Neuronal stem cell (in vitro differentiated cells): ENCODE results near the gene ARHGEF10L.

ENCODE experiments used
- DNase-seq: peaks from one replicate; pipeline ENCODE4 v3.0.0-alpha.2; 2013; ENCODE audit warnings: low spot score
- H2AFZ ChIP-seq: one replicate; pipeline ENCODE4 v1.6.1; 2013; ENCODE audit warnings: mild to moderate bottlenecking, low read length, inconsistent platforms
- H2AK5ac ChIP-seq: 2 replicates; pipeline ENCODE4 v1.6.1; 2013; ENCODE audit warnings: low read depth, mild to moderate bottlenecking, inconsistent platforms, low read length, moderate library complexity, mixed read lengths
- H2BK120ac ChIP-seq: 2 replicates; pipeline ENCODE4 v1.6.1; 2013; ENCODE audit warnings: low read depth, mild to moderate bottlenecking, inconsistent platforms, low read length, moderate library complexity, mixed read lengths
- H2BK12ac ChIP-seq: one replicate; pipeline ENCODE4 v1.6.1; 2013; ENCODE audit warnings: low read length, inconsistent platforms
- H2BK15ac ChIP-seq: 2 replicates; pipeline ENCODE4 v1.6.1; 2013; ENCODE audit warnings: mild to moderate bottlenecking, low read length, inconsistent platforms, mixed read lengths
- H2BK5ac ChIP-seq: one replicate; pipeline ENCODE4 v1.6.1; 2013; ENCODE audit warnings: inconsistent platforms, mild to moderate bottlenecking, low read length, moderate library complexity
- H3K14ac ChIP-seq: one replicate; pipeline ENCODE4 v1.6.1; 2013; ENCODE audit warnings: low read length, inconsistent platforms
- H3K18ac ChIP-seq: 2 replicates; pipeline ENCODE4 v1.6.1; 2013; ENCODE audit warnings: low read length, inconsistent platforms
- H3K23ac ChIP-seq: 2 replicates; pipeline ENCODE4 v1.6.1; 2013; ENCODE audit warnings: low read depth, mild to moderate bottlenecking, mixed read lengths, low read length, inconsistent platforms; ENCODE audit not compliant: poor library complexity
- H3K27ac ChIP-seq: replicated peaks from 3 replicates; pipeline ENCODE4 v1.5.1; 2013; ENCODE audit warnings: low read length, inconsistent platforms
- H3K27me3 ChIP-seq, 3 experiments: 2 replicates each; pipeline ENCODE4 v1.6.1; 2013; ENCODE audit warnings: low read length in 3 of 3, mild to moderate bottlenecking in 2 of 3, inconsistent platforms in 1 of 3, low read depth in 1 of 3, mixed read lengths in 1 of 3, moderate library complexity in 1 of 3; ENCODE audit not compliant: control insufficient read depth in 3 of 3, insufficient read depth in 3 of 3
- H3K36me3 ChIP-seq, 2 donors: replicated peaks in 1 of 2; 2 replicates each; pipeline ENCODE4 v1.6.1; 2013; ENCODE audit warnings: low read length in 2 of 2; ENCODE audit not compliant: control insufficient read depth in 2 of 2, insufficient read depth in 2 of 2
- H3K4ac ChIP-seq: 2 replicates; pipeline ENCODE4 v1.6.1; 2013; ENCODE audit warnings: inconsistent platforms, mild to moderate bottlenecking, low read length, moderate library complexity
- H3K4me1 ChIP-seq, 2 donors: 1 replicate in 1 of 2; 2 replicates in 1 of 2; pipeline ENCODE4 v1.6.1; 2013; ENCODE audit warnings: low read length in 2 of 2, low read depth in 1 of 2; ENCODE audit not compliant: control insufficient read depth in 2 of 2, insufficient read depth in 1 of 2
- H3K4me2 ChIP-seq: one replicate; pipeline ENCODE4 v1.6.1; 2013; ENCODE audit warnings: mild to moderate bottlenecking, low read length, inconsistent platforms; ENCODE audit not compliant: insufficient read depth, poor library complexity, severe bottlenecking
- H3K4me3 ChIP-seq, 2 donors: 2 replicates each; pipeline ENCODE4 v1.5.1; 2013; ENCODE audit warnings: low read length in 2 of 2, mild to moderate bottlenecking in 2 of 2, inconsistent platforms in 1 of 2, moderate library complexity in 1 of 2
- H3K79me1 ChIP-seq: one replicate; pipeline ENCODE4 v1.6.1; 2013; ENCODE audit warnings: low read depth, mild to moderate bottlenecking, inconsistent platforms, low read length, moderate library complexity
- H3K9ac ChIP-seq: one replicate; pipeline ENCODE4 v1.6.1; 2013; ENCODE audit warnings: mild to moderate bottlenecking, low read depth, low read length, inconsistent platforms; ENCODE audit not compliant: poor library complexity
- H3K9me3 ChIP-seq, 2 donors: replicated peaks in 1 of 2; 2 replicates each; pipeline versions ENCODE3 to v1.6.1; 2013; ENCODE audit warnings: low read length in 2 of 2, mild to moderate bottlenecking in 2 of 2, inconsistent platforms in 1 of 2, low read depth in 1 of 2, mixed read lengths in 1 of 2, moderate library complexity in 1 of 2; ENCODE audit not compliant: control insufficient read depth in 2 of 2, insufficient read depth in 1 of 2
- H4K8ac ChIP-seq: one replicate; pipeline ENCODE4 v1.6.1; 2013; ENCODE audit warnings: low read depth, mild to moderate bottlenecking, inconsistent platforms, low read length, moderate library complexity
- H4K91ac ChIP-seq: one replicate; pipeline ENCODE4 v1.6.1; 2013; ENCODE audit warnings: low read length, low read depth, mild to moderate bottlenecking, inconsistent platforms; ENCODE audit not compliant: poor library complexity
- WGBS, 2 donors: extraction: QIAGEN DNeasy Blood & Tissue Kit; methylation state at CpG; one replicate each; pipeline ENCODE4 v1.1.7; 2013; ENCODE audit warnings: missing lambda C conversion rate in 2 of 2, mixed read lengths in 1 of 2; ENCODE audit not compliant: insufficient read length in 2 of 2, insufficient replicate concordance in 1 of 2; ENCODE audit errors: extremely low coverage in 2 of 2; 5-methylcytosine and 5-hydroxymethylcytosine counted together

The ARHGEF10L gene

DNA sequence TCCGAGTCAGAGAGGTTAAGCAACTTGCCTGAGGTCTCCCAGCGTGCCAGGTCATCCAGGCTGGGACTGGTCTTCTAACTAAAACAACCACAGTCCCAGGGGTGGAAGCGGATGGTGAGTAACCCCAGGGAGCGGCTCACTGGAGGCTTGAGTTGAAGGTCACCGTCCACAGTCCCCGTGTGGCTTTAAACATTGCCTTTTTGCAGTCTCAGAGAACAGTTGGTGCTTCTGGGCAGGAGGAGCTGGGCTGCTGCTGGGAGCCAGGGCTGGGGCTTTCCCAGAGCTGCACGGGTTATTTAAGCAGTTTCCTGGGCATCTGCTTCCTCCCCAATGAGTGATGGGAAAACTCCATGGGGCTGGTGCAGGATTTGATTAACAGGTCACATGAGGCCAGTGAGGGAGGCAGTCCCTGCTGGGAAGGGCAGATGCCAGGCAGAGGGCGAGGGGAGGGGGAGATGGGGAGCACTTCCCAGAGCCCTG lies 12.3 kb downstream of the ARHGEF10L start:
- no peak overlapping the region for H3K4me3 ChIP-seq
- no peak overlapping the region for H4K91ac ChIP-seq
- H3K27me3 ChIP-seq, result no peaks in the 10 kb centered on the region
- H2BK12ac ChIP-seq, result no peak overlapping the region
- H2AK5ac ChIP-seq, result no peak overlapping the region
- no peak overlapping the region for H2BK120ac ChIP-seq
- H2BK15ac ChIP-seq, result no peak overlapping the region
- no peak overlapping the region for H3K14ac ChIP-seq
- WGBS, 2 donors, result no CpG with 5 or more reads among the region's 8 CpGs
- no peaks in the 10 kb centered on the region for H3K36me3 ChIP-seq
- no peaks in the 10 kb centered on the region for H3K9me3 ChIP-seq
- H3K9ac ChIP-seq, result no peak overlapping the region
- no peak for DNase-seq
- no peak overlapping the region for H2AFZ ChIP-seq
- peaks cover 4% of the 10 kb centered on the region for H3K79me1 ChIP-seq
- H3K4ac ChIP-seq, result no peak overlapping the region
- no peak overlapping the region for H2BK5ac ChIP-seq
- H3K27ac ChIP-seq, result no peak overlapping the region
- H3K4me2 ChIP-seq, result no peak overlapping the region
- H3K4me1 ChIP-seq, result peaks cover 15 to 21% of the 10 kb centered on the region in 2 donors
- H4K8ac ChIP-seq, result no peak overlapping the region
- H3K18ac ChIP-seq, result no peak overlapping the region
- no peak overlapping the region for H3K23ac ChIP-seq

DNA sequence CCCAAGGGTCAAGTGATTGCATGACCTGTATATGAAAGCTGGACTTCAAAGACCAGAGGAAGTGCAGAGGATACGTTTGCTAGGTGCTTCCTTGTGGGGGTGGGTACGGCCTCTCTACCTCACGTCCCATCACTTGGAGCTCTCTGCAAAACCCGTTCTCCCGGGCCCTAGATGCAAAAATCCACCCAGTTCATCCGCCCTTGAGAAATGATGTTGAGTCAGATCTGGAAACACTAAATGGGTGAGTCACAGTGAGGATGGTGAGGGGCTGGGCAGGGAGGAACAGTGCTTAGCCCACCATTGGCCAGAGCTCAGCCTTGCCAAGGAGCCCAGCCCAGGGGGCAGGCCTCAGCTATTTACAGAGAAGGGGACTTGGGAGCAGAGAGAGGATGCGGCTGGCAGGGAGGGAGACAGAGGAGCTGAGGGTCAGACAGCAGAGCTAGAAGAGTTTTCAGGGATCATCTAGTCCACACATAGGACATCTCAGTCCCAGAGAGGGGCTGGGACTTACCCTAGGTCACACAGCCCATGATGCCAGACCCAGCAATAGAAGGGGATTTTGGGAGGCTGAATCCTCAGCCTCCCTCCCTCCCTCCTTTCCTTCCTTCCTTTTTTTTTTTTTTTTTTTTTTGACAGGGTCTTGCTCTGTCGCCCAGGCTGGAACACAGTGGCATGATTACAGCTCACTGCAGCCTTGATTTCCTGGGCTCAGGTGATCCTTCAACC lies 14.6 kb downstream of the ARHGEF10L start:
- H3K79me1 ChIP-seq, result peaks cover 7% of the 10 kb centered on the region
- H2AK5ac ChIP-seq, result no peak overlapping the region
- no peaks in the 10 kb centered on the region for H3K9me3 ChIP-seq
- no peak overlapping the region for H3K4me3 ChIP-seq
- no peak overlapping the region for H4K91ac ChIP-seq
- H2BK12ac ChIP-seq, result no peak overlapping the region
- no peak overlapping the region for H3K14ac ChIP-seq
- H2BK5ac ChIP-seq, result no peak overlapping the region
- no peak overlapping the region for H2BK120ac ChIP-seq
- no peak overlapping the region for H2BK15ac ChIP-seq
- H3K4me2 ChIP-seq, result no peak overlapping the region
- WGBS, 2 donors, result no CpG with 5 or more reads among the region's 8 CpGs
- no peaks in the 10 kb centered on the region for H3K27me3 ChIP-seq
- H3K4ac ChIP-seq, result no peak overlapping the region
- no peak overlapping the region for H4K8ac ChIP-seq
- peaks cover 5 to 17% of the 10 kb centered on the region in 2 donors for H3K4me1 ChIP-seq
- H3K27ac ChIP-seq, result no peak overlapping the region
- no peaks in the 10 kb centered on the region for H3K36me3 ChIP-seq
- no peak overlapping the region for H3K23ac ChIP-seq
- no peak for DNase-seq
- H2AFZ ChIP-seq, result no peak overlapping the region
- H3K18ac ChIP-seq, result no peak overlapping the region
- H3K9ac ChIP-seq, result no peak overlapping the region

DNA sequence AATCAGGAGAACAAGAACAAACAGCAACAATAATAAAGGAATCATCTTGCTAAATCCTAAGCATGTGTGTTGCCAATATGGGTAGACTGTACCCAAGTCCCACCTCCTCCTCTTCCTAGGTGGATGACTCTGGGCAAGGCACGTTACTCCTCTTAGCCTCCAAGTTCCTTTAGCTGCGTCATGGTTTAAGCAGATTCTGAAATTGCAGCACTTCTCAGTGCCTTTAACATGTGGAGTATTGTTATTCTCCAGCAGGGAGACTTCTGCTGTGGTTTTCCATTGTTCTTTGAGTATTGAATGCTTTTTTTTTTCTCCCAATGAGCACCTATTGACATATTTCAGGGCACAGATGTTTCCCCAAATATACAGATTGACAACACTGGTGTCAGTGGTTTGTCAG lies 15.5 kb downstream of the ARHGEF10L start:
- Histone ChIP-seq H2AK5ac (no peak overlapping the region), H3K4me3 (no peak overlapping the region), H2BK15ac (no peak overlapping the region), H3K36me3 (no peaks in the 10 kb centered on the region), H3K27me3 (no peaks in the 10 kb centered on the region), H4K91ac (no peak overlapping the region), H3K27ac (no peak overlapping the region), H3K23ac (no peak overlapping the region), H3K4ac (no peak overlapping the region), H3K79me1 (peaks cover 5% of the 10 kb centered on the region), H3K14ac (no peak overlapping the region), H2BK120ac (no peak overlapping the region), H2BK5ac (no peak overlapping the region), H3K18ac (no peak overlapping the region), H4K8ac (no peak overlapping the region), H2AFZ (no peak overlapping the region), H2BK12ac (no peak overlapping the region), H3K9me3 (no peaks in the 10 kb centered on the region), H3K4me1 (peaks cover 5 to 24% of the 10 kb centered on the region in 2 donors), H3K4me2 (no peak overlapping the region), H3K9ac (no peak overlapping the region)
- no CpG with 5 or more reads among the region's 2 CpGs for WGBS, 2 donors
- no peak for DNase-seq

DNA sequence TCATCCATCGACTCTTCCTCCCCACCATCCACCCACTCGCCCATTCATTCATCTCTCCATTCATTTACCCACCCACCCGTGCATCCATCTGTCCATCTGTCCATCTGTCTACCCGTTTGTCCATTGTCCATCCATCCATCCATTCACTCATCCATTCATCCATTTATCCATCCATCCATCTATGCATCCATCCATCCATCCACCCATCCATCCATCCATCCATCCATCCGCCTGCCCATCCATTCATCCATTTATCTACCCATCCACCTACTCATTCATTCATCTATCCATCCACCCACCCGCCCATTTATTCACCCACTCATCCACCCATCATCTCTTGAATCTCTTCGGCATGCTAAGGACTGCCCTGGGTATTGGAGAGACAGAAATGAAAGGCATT lies 18.5 kb downstream of the ARHGEF10L start:
- Histone ChIP-seq H3K4me2 (no peak overlapping the region), H3K4me1 (peaks cover 0 to 11% of the 10 kb centered on the region in 2 donors), H3K27me3 (no peaks in the 10 kb centered on the region), H3K79me1 (peaks cover 9% of the 10 kb centered on the region), H2BK120ac (no peak overlapping the region), H3K23ac (no peak overlapping the region), H4K8ac (no peak overlapping the region), H3K18ac (no peak overlapping the region), H3K4me3 (no peak overlapping the region), H3K9me3 (no peaks in the 10 kb centered on the region), H2BK15ac (no peak overlapping the region), H3K14ac (no peak overlapping the region), H3K27ac (no peak overlapping the region), H2AK5ac (no peak overlapping the region), H2BK12ac (no peak overlapping the region), H2AFZ (no peak overlapping the region), H3K36me3 (no peaks in the 10 kb centered on the region), H4K91ac (no peak overlapping the region), H2BK5ac (no peak overlapping the region), H3K4ac (no peak overlapping the region), H3K9ac (no peak overlapping the region)
- WGBS, 2 donors, result 100% methylated on average over 3 of the region's 7 CpGs; no CpG with 5 or more reads in 1 of the 2 donors
- no peak for DNase-seq
